HUES64 (cell line): ENCODE measurements around the gene COX5B.
"Not testable (repeated sequence)": the region's sequence is repeated elsewhere in the genome, so short reads cannot be mapped to it uniquely, and the experiment has no call there.

Experiments
- H3K27ac ChIP-seq: 2 replicates; pipeline ENCODE4 v1.7.0; 2013; ENCODE audit warnings: low read depth, low read length, inconsistent platforms
- H3K27me3 ChIP-seq: 2 replicates; pipeline ENCODE4 v1.6.1; 2013; ENCODE audit warnings: mild to moderate bottlenecking, low read length; ENCODE audit not compliant: insufficient read depth
- H3K36me3 ChIP-seq: 2 replicates; pipeline ENCODE4 v1.6.1; 2013; ENCODE audit warnings: mild to moderate bottlenecking, low read length; ENCODE audit not compliant: insufficient read depth
- H3K4me1 ChIP-seq: 2 replicates; pipeline ENCODE4 v1.6.1; 2013; ENCODE audit warnings: mild to moderate bottlenecking, low read length, moderate library complexity; ENCODE audit not compliant: insufficient read depth
- H3K4me3 ChIP-seq: 2 replicates; pipeline ENCODE4 v1.5.1; 2013; ENCODE audit warnings: mild to moderate bottlenecking, low read length, moderate library complexity
- H3K9ac ChIP-seq: 2 replicates; pipeline ENCODE4 v1.6.1; 2013; ENCODE audit warnings: mild to moderate bottlenecking, low read depth, low read length
- H3K9me3 ChIP-seq: 2 replicates; pipeline ENCODE4 v1.6.1; 2013; ENCODE audit warnings: low read depth, low read length; ENCODE audit not compliant: insufficient read depth
- WGBS: fragments of 150-250, 120-280 bp; methylation state at CpG from one replicate; pipeline ENCODE4 v1.1.7; 2013; ENCODE audit warnings: missing lambda C conversion rate; 5-methylcytosine and 5-hydroxymethylcytosine counted together

Gene COX5B

GRCh38 chr2:97662386-97662894, 16.6 kb downstream of the COX5B start:
- H3K36me3 ChIP-seq: peaks cover 24% of the 10 kb centered on the region
- peaks cover 17% of the 10 kb centered on the region; the same call in 1 of the 2 replicates for H3K4me1 ChIP-seq
- peak overlapping the region; percentile 84; the same call in 1 of the 2 replicates for H3K27ac ChIP-seq
- 15% methylated on average over 12 of the region's 12 CpGs for WGBS
- peak overlapping the region; percentile 82; the same call in 1 of the 2 replicates for H3K9ac ChIP-seq
- H3K27me3 ChIP-seq: no peaks in the 10 kb centered on the region
- H3K9me3 ChIP-seq: no peaks in the 10 kb centered on the region
- peak overlapping the region; percentile 74 for H3K4me3 ChIP-seq

GRCh38 chr2:97662895-97663625, 17.2 kb downstream of the COX5B start:
- H3K4me3 ChIP-seq: peak overlapping the region; percentile 74
- H3K4me1 ChIP-seq: peaks cover 17% of the 10 kb centered on the region; the same call in 1 of the 2 replicates
- H3K9ac ChIP-seq: peak overlapping the region; percentile 82
- H3K9me3 ChIP-seq: no peaks in the 10 kb centered on the region
- peak overlapping the region; percentile 84 for H3K27ac ChIP-seq
- H3K36me3 ChIP-seq: peaks cover 18% of the 10 kb centered on the region; the same call in 1 of the 2 replicates
- WGBS: 2% methylated on average over 24 of the region's 24 CpGs
- H3K27me3 ChIP-seq: no peaks in the 10 kb centered on the region

DNA sequence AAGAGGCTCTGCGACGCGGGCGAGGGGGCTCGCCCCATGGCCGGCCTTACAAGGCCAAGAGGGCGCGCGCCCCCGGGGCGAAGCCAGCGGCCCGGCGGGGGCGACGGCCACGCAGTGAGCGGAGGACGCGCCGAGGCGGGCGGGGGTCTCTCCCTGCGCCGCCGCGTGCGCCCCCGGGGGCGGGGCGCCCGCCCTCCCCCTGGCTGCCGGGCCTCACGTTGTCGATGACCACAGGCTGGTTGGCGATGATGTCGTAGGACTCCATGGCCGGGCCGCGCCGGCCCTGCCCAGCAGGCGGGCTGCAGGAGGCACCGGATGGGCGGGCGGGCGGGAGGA, 17.7 kb downstream of the COX5B start:
- H3K27ac ChIP-seq: peak overlapping the region; percentile 84
- H3K36me3 ChIP-seq: peaks cover 13% of the 10 kb centered on the region; the same call in 1 of the 2 replicates
- WGBS: under 1% methylated on average over 46 of the region's 46 CpGs
- no peaks in the 10 kb centered on the region for H3K9me3 ChIP-seq
- peak overlapping the region; percentile 74 for H3K4me3 ChIP-seq
- peak overlapping the region; percentile 82 for H3K9ac ChIP-seq
- H3K27me3 ChIP-seq: no peaks in the 10 kb centered on the region
- H3K4me1 ChIP-seq: peaks cover 17% of the 10 kb centered on the region; the same call in 1 of the 2 replicates

- peak within 1 kb of the TSS; percentile 76 for H3K4me3 ChIP-seq
- H3K36me3 ChIP-seq: peaks cover 8% of the 10 kb centered on the region; the same call in 1 of the 2 replicates
- WGBS: under 1% methylated on average over 56 of the region's 60 CpGs
- H3K9me3 ChIP-seq: no peaks in the 10 kb centered on the region
- peaks cover 17% of the 10 kb centered on the region; the same call in 1 of the 2 replicates for H3K4me1 ChIP-seq
- peak within 1 kb of the TSS; percentile 86 for H3K9ac ChIP-seq
- peak within 1 kb of the TSS; percentile 96 for H3K27ac ChIP-seq
- no peaks in the 10 kb centered on the region for H3K27me3 ChIP-seq
These were observed 18.2 kb downstream of the COX5B start, which contains the start of gene ACTR1B for GRCh38 chr2:97663962-97664635. Gene ACTR1B, minus strand, starts transcription at chr2:97664044. Its CDS starts 154 bp downstream, at chr2:97663890.

- peaks cover 17% of the 10 kb centered on the region for H3K4me1 ChIP-seq
- 12% methylated on average over 21 of the region's 21 CpGs for WGBS
These were observed 18.7 kb downstream of the COX5B start for GRCh38 chr2:97664636-97664970.

GRCh38 chr2:97669448-97669847, 23.6 kb downstream of the COX5B start, which contains the start of gene C2orf92:
Gene C2orf92, plus strand, starts transcription at chr2:97669713. Its CDS starts 76 bp downstream, at chr2:97669789.
- no peak within 1 kb of the TSS for H3K27ac ChIP-seq
- no peaks in the 10 kb centered on the region for H3K27me3 ChIP-seq
- no peaks in the 10 kb centered on the region for H3K9me3 ChIP-seq
- H3K4me3 ChIP-seq: no peak within 1 kb of the TSS
- H3K9ac ChIP-seq: no peak within 1 kb of the TSS
- WGBS: 95% methylated on average over 6 of the region's 6 CpGs
- peaks cover 5% of the 10 kb centered on the region; the same call in 1 of the 2 replicates for H3K4me1 ChIP-seq
- no peaks in the 10 kb centered on the region for H3K36me3 ChIP-seq

More at GRCh38 chr2:97664636-97664970, 18.7 kb downstream of the COX5B start:
- Histone ChIP-seq H3K27me3 (no peaks in the 10 kb centered on the region), H3K4me3 (peak overlapping the region; percentile 76), H3K9me3 (no peaks in the 10 kb centered on the region), H3K36me3 (0 out of 2 replicates have a peak, but pooled peaks cover 5% of the 10 kb centered on the region), H3K9ac (peak overlapping the region; percentile 86), H3K27ac (peak overlapping the region; percentile 96)

DNA sequence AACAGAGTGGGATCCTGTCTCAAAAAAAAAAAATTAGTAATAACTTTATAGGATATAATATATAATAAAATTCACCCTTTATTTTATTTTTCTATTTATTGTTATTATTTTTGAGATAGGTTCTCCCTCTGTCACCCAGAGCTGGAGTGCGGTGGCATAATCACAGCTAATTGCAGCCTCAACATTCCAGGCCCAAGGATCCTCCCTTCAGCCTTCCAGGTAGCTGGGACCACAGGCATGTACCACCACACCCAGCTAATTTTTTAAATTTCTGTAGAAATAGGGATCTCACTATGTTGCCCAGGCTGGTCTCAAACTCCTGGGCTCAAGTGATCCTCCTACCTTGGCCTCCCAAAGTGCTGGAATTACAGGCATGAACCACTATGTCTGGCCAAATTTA, 24.6 kb downstream of the COX5B start:
- H3K9me3 ChIP-seq: no peaks in the 10 kb centered on the region
- no peak overlapping the region for H3K4me3 ChIP-seq
- H3K36me3 ChIP-seq: no peaks in the 10 kb centered on the region
- H3K4me1 ChIP-seq: peaks cover 11% of the 10 kb centered on the region
- H3K27me3 ChIP-seq: no peaks in the 10 kb centered on the region
- no peak overlapping the region for H3K27ac ChIP-seq
- 91% methylated on average over 1 of the region's 1 CpG for WGBS
- H3K9ac ChIP-seq: no peak overlapping the region

GRCh38 chr2:97671526-97671925, 25.7 kb downstream of the COX5B start:
- Histone ChIP-seq H3K4me1 (peaks cover 17% of the 10 kb centered on the region), H3K9ac (no peak overlapping the region), H3K36me3 (no peaks in the 10 kb centered on the region), H3K27me3 (no peaks in the 10 kb centered on the region), H3K9me3 (no peaks in the 10 kb centered on the region), H3K4me3 (no peak overlapping the region), H3K27ac (no peak overlapping the region)
- WGBS: 91% methylated on average over 7 of the region's 7 CpGs

GRCh38 chr2:97672606-97673140, 26.8 kb downstream of the COX5B start:
- H3K27me3 ChIP-seq, H3K9ac ChIP-seq, H3K4me3 ChIP-seq, H3K36me3 ChIP-seq, H3K9me3 ChIP-seq, H3K27ac ChIP-seq: not testable (repeated sequence)
- WGBS: 96% methylated on average over 5 of the region's 6 CpGs
- peaks cover 17% of the 10 kb centered on the region for H3K4me1 ChIP-seq

DNA sequence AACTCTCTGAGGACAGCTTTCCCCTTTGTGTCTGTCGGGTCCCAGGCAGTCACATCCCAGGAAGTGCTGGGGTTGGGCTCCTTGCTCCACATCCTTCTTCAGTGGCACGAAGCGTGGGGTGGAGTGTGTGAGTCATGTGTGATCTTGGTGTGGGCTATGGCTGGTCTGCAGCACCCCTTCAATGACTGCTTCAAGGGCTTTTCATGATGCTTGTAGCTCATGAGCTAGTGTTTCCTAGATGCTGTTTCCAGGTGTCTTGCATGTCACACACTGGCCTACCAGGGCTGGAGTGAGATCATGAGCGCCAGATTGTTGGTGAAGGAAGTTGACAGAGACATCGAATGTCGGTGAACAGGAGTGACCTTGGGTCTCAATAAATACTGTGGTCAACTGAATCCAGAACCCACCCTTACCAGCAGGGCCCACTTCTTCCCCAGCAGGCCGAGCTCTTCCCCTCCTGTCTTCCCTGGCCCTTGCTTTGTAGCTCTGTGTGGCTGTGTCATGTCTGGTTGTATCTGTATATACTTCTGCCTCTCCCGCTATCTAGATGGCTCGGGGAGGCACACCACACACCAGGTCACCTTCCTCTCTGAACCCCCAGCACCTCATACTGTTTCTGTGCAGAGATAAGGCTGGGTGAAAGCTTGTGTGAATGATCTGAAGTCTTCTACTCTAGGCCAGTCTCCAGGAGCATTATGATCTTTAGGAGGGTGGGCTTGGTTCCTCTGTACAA, 27.5 kb downstream of the COX5B start:
- WGBS: 90% methylated on average over 7 of the region's 9 CpGs
- Histone ChIP-seq H3K4me1 (peaks cover 17% of the 10 kb centered on the region), H3K4me3 (no peak overlapping the region), H3K36me3 (no peaks in the 10 kb centered on the region), H3K27ac (no peak overlapping the region), H3K9ac (no peak overlapping the region), H3K9me3 (no peaks in the 10 kb centered on the region), H3K27me3 (no peaks in the 10 kb centered on the region)
